HG02610 (cell line): Measurements from ENCODE around the gene KRT73.
"Not testable (repeated sequence)": the region's sequence is repeated elsewhere in the genome, so short reads cannot be mapped to it uniquely, and the experiment has no call there.

Experiments used
- ATAC-seq: cut with Tn5 transposase; IDR thresholded peaks from one replicate; pipeline ENCODE4 v1.9.1; 2021; ENCODE audit warnings: mild to moderate bottlenecking, moderate library complexity; ENCODE audit not compliant: unreplicated experiment

KRT73 gene

DNA sequence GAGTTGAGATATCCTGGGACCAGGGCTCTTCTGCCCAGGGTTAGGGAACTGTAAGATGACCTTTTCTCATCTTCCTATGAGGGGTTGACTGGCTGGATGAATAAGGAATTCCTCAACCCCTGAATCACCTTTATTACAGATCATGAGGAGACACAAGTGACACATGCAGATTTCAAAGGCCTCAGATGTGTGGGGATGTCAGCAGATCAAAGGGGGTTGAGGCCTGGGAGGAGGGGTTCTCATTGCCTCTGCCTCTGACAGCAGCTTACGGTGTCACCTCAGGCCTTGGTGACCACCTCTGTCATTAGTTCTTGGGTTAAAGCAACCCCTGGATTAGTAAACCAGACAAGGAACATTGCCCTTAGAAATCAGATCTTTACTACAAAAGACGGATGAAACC, 15.0 kb downstream of the KRT73 start:
- ATAC-seq, result no peak

DNA sequence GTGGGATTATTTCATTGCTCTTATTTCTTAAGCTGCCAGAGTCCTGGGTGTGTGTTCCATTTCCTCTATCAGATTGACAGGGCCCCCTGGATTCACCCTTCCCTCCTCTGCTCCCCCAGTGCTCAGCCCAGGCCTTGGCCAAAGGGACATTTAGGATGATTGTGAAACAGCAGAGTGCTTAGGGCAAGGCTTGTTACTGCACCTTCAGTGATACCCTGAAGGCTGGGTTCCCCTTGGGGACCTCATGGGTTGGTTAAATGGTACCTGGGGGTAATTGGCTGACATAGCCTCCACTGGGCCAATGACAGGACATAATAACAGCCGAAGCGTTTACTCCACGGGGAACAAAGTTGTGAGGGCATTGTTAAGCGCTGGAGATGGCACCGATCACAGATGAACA, 15.8 kb downstream of the KRT73 start:
- ATAC-seq, result no peak

DNA sequence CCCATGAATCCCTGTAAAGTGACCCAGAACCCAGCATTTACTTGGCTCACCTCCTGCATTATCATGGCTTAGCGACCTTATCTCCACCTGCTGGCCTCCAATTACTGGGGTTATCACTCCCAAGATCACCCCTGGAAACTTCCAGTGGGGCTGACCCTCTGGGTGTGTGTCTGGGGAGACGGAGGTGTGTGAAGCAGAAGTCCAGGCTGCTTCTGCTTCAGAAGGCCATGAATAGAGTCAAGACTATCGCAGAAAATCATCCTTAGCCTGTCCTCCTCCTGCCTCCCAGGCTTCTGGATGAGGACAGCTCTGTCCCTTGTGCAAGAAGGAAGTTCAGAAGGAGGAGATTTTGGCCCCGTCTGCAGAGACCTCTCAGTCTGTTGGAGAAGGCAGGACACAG, 16.7 kb downstream of the KRT73 start:
- no peak for ATAC-seq

DNA sequence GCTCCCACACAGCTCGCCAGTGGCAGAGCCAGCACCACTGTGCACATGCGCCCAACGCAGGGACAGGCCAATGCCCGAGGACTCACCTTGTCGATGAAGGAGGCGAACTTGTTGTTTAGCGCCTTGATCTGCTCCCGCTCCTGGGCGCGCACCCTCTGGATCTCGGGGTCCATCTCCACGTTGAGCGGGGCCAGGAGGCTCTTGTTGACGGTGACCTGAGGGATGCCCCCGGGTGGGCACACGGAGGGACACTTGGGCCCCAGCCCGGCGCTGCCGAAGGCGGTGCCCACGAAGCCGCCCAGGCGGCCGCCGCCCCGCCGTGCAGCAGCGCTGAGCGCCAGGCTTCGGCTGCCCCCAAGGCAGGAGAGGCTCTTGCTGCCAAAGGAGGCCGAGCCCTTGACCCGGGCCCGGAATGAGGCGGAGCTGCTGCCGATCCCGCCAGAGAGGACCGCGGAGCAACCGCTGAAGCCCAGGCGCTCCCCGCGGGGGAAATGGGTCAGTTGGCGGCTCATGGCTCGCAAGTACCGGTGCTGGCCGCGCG, 17.3 kb downstream of the KRT73 start, which contains the start of gene KRT72:
Gene KRT72 (minus strand): TSS at position 523 of the 541 bp plus-strand sequence. CDS start 11 bp downstream, at position 512.
- ATAC-seq, result no peak

DNA sequence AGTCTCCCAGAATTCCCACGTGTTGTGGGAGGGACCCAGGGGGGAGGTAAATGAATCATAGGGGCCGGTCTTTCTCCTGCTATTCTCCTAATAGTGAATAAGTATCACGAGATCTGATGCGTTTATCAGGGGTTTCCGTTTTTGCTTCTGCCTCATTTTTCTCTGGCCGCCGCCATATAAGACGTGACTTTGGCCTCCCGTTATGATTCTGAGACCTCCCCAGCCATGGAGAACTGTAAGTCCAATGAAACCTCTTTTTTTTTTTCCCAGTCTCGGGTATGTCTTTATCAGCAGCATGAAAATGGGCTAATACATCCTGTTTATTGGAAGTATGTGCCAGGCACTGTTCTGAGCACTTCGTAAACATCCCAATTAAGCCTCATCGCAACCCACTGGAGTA, 17.9 kb downstream of the KRT73 start:
- ATAC-seq, result no peak

DNA sequence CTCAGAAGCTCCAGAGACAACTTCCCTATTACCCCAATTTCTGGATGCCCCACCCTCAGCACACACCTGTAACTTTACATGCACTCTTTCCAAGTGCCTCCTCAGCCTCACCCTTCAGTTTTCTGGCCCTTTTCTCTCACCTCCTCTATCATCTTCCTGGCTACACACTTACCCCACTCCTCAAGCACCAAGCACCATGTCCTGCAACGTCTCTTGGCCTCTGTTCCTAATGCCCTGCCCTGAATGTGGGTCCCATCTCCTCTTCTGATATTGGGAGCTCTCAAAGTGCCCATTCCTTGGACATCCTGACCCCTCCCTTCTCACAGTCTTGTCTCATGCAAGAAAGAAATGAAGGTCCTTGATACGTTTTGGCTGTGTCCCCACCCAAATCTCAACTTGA, 18.3 kb downstream of the KRT73 start:
- no peak for ATAC-seq

DNA sequence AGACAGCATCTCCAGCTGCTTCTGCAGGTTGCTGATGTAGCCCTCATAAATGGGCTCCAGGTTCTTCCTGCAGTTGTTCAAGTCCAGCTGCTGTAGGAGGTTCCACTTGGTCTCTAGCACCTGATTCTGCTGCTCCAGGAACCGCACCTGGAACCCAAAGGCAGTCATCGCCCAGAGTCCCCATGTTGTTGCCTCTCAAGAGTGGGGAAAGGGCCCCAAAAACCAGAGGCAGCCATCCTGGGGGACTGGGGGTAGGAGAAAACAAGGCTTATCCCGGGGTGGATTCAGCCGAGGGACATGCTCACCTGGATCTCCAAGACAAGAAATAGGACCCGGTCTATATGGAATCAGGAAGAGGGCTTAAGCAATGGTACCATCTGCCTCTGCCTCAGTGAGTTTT, 19.4 kb downstream of the KRT73 start:
- no peak for ATAC-seq

DNA sequence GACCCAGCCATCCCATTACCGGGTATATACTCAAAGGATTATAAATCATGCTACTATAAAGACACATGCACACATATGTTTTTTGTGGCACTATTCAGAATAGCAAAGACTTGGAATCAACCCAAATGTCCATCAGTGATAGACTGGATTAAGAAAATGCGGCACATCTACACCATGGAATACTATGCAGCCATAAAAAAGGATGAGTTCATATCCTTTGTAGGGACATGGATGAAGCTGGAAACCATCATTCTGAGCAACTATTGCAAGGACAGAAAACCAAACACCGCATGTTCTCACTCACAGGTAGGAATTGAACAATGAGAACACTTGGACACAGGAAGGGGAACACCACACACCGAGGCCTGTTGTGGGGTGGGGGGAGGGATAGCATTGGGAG, 24.1 kb downstream of the KRT73 start:
- ATAC-seq, result not testable (repeated sequence)

DNA sequence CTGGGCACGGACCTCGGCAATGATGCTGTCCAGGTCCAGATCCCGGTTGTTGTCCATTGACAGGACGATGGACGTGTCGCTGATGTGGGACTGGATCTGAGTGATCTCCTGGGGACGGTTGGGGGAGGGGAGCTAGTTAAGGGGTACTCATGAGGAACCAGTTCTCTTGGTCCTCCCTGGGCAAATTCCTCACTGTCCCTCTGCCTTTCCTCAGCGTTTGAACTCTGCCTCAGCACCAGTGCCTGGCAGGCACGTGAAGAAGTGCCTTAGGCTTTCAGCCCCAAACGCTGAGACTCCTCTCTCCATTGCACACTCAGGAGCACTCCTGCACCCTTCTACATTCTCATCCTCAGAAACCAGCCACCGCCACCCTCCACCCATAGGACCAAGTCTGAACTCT, 26.8 kb downstream of the KRT73 start:
- no peak for ATAC-seq

DNA sequence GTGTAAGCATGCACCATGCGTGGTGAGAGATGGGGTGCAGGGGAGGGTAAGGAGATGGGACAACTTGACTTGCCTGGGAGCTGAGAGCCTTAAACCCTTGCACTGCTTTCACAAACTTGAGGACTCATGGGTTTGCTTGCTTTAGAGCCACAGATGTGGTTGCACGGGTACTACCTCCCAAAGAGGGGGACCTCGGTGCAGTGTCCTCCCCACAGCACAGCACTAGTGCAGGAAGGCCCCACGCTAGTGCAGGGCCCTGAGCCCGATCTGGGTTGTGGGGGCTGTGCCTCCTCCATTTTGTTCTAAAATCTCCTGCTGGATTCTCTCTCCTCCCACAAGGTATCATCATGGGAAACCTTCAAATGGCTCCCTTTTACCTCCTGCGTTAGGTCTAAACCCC, 28.3 kb downstream of the KRT73 start:
- ATAC-seq, result no peak

DNA sequence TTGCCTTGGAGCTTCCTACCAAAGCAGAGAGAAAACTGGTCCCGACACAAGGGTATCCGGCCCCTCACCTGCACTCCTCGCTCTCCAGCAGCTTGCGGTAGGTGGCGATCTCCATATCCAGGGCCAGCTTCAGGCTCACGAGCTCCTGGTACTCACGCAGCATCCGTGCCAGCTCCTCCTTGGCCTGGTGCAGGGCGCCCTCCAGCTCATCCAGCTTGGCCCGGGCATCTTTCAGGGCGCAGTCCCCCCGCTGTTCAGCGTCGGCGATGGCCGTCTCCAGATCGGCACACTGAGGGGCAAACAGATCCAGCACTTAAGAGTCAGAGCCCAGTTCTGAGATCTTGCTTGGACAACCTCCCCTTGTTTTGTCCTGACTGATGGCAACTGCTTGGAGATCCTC, 30.8 kb downstream of the KRT73 start:
- no peak for ATAC-seq

DNA sequence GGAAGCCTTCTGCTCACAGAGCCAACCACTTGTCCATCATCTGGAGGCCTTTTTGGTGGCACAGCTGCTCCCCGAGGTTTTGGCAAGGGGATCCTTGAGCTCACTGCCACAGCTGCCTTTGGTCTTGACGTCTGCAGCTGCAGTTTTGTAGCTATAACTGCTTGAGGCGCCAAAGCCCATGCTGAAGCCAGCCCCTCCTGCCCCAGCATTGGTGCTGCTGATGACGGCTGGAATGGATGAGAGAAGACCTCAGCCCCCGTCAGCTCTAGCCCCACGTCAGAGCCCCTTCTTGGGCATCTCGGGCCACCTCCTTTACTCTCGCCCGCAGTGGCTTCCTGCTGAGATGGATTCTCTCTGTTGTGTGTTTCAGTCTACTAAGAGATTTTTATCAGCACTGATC, 32.4 kb downstream of the KRT73 start:
- no peak for ATAC-seq

DNA sequence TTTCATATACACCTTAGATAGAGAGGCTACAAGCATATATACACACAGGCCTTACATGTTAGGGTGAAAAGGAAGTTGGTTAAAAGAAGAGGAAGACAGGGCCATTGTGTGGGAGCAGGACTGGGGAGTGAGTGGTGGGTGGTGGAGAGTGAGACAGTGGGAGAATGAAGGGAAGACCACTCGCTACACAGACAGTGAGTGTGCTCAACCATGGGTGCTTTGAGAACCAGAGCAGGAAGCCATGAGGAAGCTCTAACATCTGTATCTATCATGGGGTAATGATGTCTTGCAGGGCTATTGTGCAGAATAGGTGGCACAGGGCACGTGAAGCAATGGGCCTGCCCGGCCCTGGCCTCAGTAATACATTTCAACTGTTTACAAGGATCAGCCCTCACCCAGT, 33.3 kb downstream of the KRT73 start:
- no peak for ATAC-seq

DNA sequence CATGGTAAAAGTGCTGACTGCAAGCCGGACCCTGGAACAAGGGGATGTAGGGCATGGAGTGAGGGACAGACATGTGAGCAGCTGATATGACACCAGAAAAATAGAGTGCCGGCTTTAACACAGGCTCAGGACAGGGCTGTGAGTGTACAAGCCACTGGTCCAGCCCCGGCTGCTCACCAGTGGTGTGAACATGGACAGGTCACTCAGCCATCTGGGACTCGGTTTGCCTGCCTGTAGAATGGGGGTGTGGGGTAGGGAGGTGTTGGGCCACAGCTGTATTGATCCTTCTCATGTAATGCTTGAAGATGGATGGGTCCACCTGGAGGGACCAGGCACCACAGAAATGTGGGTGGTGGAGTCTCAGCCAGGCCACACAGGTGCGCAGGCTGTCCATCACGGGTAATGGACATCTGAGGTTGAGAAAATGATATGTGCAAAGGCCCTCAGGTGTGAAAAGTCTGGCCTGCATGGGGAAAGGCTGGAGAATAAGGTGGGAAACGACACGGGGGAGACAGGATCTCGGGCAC, 34.1 kb downstream of the KRT73 start:
- no peak for ATAC-seq

DNA sequence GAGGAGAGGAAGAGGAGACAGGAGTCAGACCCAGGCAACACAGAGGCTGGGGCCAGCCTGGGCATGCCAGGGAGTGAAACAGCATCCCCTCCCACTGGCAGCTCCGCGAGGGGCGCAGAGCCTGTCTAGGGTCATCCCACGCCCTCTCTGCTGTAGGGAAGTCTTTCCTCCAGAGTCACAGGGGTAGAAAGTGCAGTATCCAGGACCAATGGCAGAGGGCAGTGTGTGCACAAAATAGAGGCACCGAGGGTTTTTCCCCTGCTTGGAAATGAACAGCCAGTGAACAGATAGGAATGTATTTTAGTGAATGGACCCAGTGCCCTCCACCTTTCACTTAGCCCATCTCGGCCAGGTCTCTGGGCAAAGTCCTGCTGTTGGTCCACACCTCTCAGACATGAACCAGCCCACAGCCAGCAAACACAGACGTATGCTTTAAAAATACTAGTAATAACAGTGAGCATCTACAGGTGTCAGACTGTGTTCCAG, 35.3 kb downstream of the KRT73 start:
- no peak for ATAC-seq

DNA sequence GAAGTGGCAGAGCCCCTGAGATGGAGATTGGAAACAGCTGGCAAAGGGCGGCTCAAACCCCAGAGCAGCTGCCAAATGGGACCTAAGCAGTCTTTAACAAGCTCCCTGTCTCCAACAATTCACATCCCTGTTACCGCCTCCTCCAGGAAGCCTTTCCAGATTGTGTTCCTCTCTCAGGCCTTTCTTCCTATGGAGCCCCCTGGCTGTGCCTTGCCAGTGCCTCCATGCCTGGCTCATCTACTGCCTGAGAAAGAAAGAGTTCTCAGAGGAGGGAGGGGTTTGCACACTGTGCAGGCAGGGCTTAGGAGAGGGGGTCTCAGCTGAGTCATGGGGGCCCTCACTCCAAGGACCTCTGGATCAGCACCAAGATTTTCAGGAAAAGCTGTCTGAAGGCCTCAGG, 35.9 kb downstream of the KRT73 start:
- no peak for ATAC-seq

DNA sequence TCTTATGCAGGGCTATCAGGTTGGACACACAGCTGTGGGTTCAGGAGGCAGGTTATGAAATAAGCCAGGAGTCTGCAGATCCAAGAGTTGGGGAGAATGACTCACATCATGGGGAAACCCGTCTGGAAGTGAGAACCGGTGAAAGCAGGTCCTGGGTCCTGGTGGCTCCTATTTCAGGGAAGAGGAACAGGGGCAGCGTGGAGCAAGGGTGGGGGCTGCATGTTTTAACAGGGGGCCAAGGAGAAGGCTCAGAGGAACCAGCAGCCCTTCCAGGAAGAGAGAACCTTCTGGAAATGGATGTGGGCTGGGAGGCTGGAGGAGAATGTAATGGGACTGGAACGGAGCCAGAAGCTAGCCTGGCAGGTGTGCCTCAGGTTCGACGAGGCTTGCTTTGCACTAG, 36.9 kb downstream of the KRT73 start:
- no peak for ATAC-seq

DNA sequence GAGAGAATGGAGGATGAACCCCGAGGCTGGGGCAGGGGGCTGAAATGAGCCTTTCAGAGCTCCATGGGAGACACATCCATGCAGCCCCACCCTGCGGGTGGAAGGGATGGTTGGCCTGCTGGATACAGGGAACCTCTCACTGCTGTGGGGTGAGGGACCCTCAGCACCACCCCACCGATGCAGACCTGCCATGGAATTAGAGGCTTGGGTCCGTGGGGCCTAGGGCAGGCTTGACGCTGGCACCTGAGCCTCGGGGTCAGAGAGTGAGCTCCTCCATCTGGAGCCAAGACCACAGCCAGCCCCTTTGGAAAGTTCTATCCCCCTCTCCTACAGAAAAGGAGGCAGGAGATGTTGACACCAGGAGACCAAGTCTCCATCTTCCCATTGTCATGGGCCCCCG, 37.3 kb downstream of the KRT73 start:
- ATAC-seq, result no peak

DNA sequence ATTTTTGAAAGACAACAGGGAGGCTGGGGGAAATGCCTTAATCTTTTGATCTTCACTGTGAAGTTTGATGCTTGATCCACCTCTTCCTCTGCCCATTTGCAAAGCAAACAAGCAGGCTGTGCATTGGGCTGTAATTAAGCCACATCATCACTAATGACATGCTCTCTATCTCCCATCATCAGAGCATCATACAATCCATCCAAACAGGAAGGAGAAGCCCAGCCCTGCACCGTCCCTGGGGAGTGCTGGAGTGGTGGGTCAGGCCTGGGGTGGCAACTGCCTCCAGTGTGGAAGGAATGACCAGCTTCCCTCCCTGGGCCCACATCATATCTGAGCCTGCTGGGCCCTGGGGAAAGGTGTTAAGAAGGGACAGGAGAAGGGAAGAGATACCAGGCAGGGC, 37.9 kb downstream of the KRT73 start:
- no peak for ATAC-seq

DNA sequence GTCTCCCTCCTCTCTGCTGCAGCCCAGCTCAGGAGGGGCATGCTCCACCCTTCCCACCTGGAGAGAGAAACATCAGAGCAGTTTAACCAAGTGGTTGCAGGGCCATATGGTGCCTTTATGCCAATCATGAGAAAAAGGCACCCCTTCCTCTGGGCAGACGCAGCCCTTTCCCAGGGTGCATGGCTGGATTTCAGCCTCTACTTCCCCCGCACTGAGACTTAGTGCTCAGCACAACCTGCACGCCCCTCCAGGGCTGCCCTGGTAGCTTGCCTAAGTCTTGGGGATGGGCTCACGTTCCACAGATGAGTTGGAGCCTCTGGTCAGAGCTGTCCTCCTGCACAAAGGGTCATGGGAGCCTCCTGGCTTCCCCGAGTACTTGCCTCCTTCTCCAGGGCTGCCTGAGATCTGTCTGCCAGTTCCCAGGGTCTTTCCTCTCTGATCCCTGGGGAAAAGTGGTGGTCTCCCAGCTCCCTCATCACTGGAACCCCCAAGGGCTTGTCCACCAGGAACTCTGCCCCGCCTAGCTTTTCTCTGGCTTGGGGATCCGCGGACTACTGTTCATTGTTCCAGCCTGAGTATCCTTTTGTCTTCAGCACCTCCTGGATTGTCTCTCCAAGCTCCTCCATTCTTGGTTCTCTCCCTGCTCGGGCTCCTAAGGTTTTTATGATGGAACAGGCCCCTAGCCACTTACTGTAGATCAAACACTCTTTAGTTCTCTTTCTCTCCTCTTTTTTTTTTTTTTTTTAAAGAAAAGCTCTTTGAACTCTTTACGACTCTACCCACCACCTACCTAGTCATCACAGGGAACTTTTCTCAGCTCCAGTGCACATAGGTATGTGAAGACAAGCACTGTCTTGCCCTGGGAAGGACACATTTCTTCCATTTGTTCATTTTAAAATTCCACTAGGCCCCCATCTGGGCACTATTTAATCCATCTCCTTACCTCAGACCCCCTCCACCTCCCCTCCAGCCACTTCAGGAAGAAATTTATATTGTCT, 38.6 kb downstream of the KRT73 start:
- no peak for ATAC-seq

DNA sequence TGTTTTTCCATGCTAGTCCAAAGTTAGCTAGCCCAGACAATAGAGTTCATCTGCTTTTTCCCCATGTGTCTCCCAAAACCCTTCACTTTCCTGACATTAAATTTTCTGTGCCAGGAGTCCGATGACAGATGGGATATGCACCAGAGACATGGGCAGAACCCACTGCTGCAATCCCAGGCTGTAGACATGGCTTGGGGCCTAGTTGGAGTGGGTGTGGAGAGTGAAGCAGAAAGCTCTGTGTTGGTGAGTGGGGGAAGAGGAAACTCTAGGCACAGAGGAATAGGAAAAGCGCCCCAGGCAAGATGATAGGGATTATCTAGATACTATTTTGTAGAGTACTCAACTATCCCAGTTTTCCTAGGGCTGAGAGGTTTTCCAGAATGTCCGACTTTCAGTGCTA, 39.9 kb downstream of the KRT73 start:
- no peak for ATAC-seq

DNA sequence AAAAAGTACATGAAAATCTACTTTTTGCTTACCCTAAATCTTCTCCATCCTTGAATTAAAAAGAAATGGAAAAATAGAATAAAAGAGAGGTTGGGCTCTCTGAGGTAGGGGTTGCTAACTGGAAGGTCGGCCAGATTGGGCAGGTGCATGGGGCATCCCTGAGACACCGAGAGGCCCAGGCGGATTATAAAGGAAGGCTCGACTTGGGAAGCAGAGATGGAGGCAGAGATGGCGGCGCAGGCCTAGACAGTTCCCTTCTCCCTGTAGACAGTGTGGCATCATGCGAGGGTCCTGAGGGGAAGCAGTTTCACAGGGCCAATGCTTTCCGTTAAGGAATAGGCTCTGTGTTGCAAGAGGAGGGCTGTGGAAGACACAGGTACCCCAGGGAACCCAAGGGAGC, 41.0 kb downstream of the KRT73 start:
- ATAC-seq, result no peak
